HG03280 (cell line): ENCODE measurements around the gene CDH4.

Source experiments
- ATAC-seq: cut with Tn5 transposase; IDR thresholded peaks from one replicate; pipeline ENCODE4 v1.9.1; 2021; ENCODE audit warnings: mild to moderate bottlenecking, moderate library complexity; ENCODE audit not compliant: unreplicated experiment

CDH4 gene

GRCh38 chr20:61790116-61790827 lies 538.2 kb downstream of the CDH4 start:
- ATAC-seq, result no peak

- ATAC-seq, result no peak
Measured at GRCh38 chr20:61791995-61792394, 539.9 kb downstream of the CDH4 start.

- ATAC-seq, result no peak
Measured at GRCh38 chr20:61795669-61796630, 543.9 kb downstream of the CDH4 start.

GRCh38 chr20:61796738-61797137 lies 544.7 kb downstream of the CDH4 start:
- no peak for ATAC-seq

GRCh38 chr20:61797200-61797599 lies 545.1 kb downstream of the CDH4 start:
- no peak for ATAC-seq

- no peak for ATAC-seq
Measured at GRCh38 chr20:61797971-61798411, 545.9 kb downstream of the CDH4 start.

GRCh38 chr20:61798632-61799031 lies 546.6 kb downstream of the CDH4 start:
- no peak for ATAC-seq

GRCh38 chr20:61799394-61799923 lies 547.4 kb downstream of the CDH4 start:
- no peak for ATAC-seq

GRCh38 chr20:61799928-61800327 lies 547.9 kb downstream of the CDH4 start:
- no peak for ATAC-seq

- ATAC-seq, result no peak
Measured at GRCh38 chr20:61800359-61801064, 548.5 kb downstream of the CDH4 start.

- ATAC-seq, result no peak
Measured at GRCh38 chr20:61801065-61801360, 549.0 kb downstream of the CDH4 start.

GRCh38 chr20:61801428-61801827 lies 549.4 kb downstream of the CDH4 start:
- no peak for ATAC-seq

- no peak for ATAC-seq
Measured at GRCh38 chr20:61801857-61802442, 549.9 kb downstream of the CDH4 start.

- ATAC-seq, result no peak
Measured at GRCh38 chr20:61802721-61803311, 550.8 kb downstream of the CDH4 start.

GRCh38 chr20:61803416-61803914 lies 551.4 kb downstream of the CDH4 start:
- no peak for ATAC-seq

GRCh38 chr20:61803915-61804751 lies 552.1 kb downstream of the CDH4 start:
- no peak for ATAC-seq

- ATAC-seq, result no peak
Measured at GRCh38 chr20:61804752-61805295, 552.8 kb downstream of the CDH4 start.

GRCh38 chr20:61805365-61805764 lies 553.3 kb downstream of the CDH4 start:
- ATAC-seq, result no peak

GRCh38 chr20:61805781-61806180 lies 553.7 kb downstream of the CDH4 start:
- ATAC-seq, result no peak
